CD4-positive, alpha-beta memory T cell (primary cell): Measurements from ENCODE around the gene ECE1. TPM values are rescaled to one million over a fixed set of nuclear protein-coding genes. Genes with fewer than 3 reads are reported as not detected.

Experiments
- CTCF ChIA-PET: fragments of 350-600 bp; sonication (Branson Sonifier 250); formaldehyde crosslinking; loops from one replicate; lab custom pipeline; 2021; ENCODE audit warnings: inconsistent platforms; ENCODE audit not compliant: partially characterized antibody; lab: Charles Lee
- POLR2A ChIA-PET: fragments of 350-600 bp; sonication (Branson Sonifier 250); formaldehyde crosslinking; loops from one replicate; lab custom pipeline; 2021; ENCODE audit not compliant: partially characterized antibody; lab: Charles Lee
- DNase-seq, 5 donors: peaks; one replicate each; pipeline versions ENCODE4 v3.0.0 to v3.0.0-alpha.2; 2020 to 2022; ENCODE audit warnings: mixed read lengths in 1 of 5
- H3K27ac ChIP-seq: one replicate; pipeline ENCODE4 v1.7.0; 2013; ENCODE audit warnings: low read depth, low read length
- H3K27me3 ChIP-seq: 2 replicates; pipeline ENCODE4 v1.7.0; 2013; ENCODE audit warnings: mild to moderate bottlenecking, low read length, moderate library complexity; ENCODE audit not compliant: insufficient read depth
- H3K36me3 ChIP-seq: 2 replicates; pipeline ENCODE4 v1.7.0; 2013; ENCODE audit warnings: mild to moderate bottlenecking, low read length, moderate library complexity; ENCODE audit not compliant: insufficient read depth
- H3K4me1 ChIP-seq: 2 replicates; pipeline ENCODE4 v1.7.0; 2013; ENCODE audit warnings: mild to moderate bottlenecking, low read length, moderate library complexity; ENCODE audit not compliant: insufficient read depth
- H3K4me3 ChIP-seq, 2 donors: one replicate each; pipeline ENCODE4 v1.7.0; 2013; ENCODE audit warnings: low read length in 2 of 2, mild to moderate bottlenecking in 1 of 2
- H3K9me3 ChIP-seq, 2 donors: one replicate each; pipeline ENCODE4 v1.7.0; 2013; ENCODE audit warnings: low read length in 2 of 2, control low read depth in 1 of 2; ENCODE audit not compliant: control insufficient read depth in 1 of 2
- H3K27ac Mint-ChIP-seq, 7 donors: one replicate each; pipeline ENCODE4 v1.8.0; 2020 to 2021; ENCODE audit warnings: mixed read lengths in 7 of 7, mild to moderate bottlenecking in 6 of 7, inconsistent platforms in 3 of 7, moderate library complexity in 3 of 7
- H3K27me3 Mint-ChIP-seq, 2 donors: one replicate each; pipeline ENCODE4 v1.8.0; 2020 to 2021; ENCODE audit warnings: mixed read lengths in 2 of 2
- H3K36me3 Mint-ChIP-seq, 2 donors: one replicate each; pipeline ENCODE4 v1.8.0; 2020 to 2021; ENCODE audit warnings: mixed read lengths in 2 of 2, inconsistent platforms in 1 of 2, mild to moderate bottlenecking in 1 of 2
- H3K4me1 Mint-ChIP-seq, 4 donors: one replicate each; pipeline ENCODE4 v1.8.0; 2020 to 2021; ENCODE audit warnings: mixed read lengths in 4 of 4, mild to moderate bottlenecking in 1 of 4
- H3K4me3 Mint-ChIP-seq, 8 donors: one replicate each; pipeline ENCODE4 v1.8.0; 2020 to 2021; ENCODE audit warnings: mixed read lengths in 8 of 8, mild to moderate bottlenecking in 7 of 8, moderate library complexity in 6 of 8, inconsistent platforms in 3 of 8
- H3K9me3 Mint-ChIP-seq, 8 donors: one replicate each; pipeline ENCODE4 v1.8.0; 2020 to 2021; ENCODE audit warnings: mixed read lengths in 8 of 8, mild to moderate bottlenecking in 5 of 8, inconsistent platforms in 3 of 8, moderate library complexity in 1 of 8
- intact Hi-C: fragments of 100-400 bp; cut with micrococcal nuclease; formaldehyde crosslinking; loops from one replicate; pipeline ENCODE4 v1.15.1; 2023
- polyA plus RNA-seq, 2 donors: library from polyadenylated mRNA; unstranded; fragments of 300-500 nt; fragmentation: Illumina TruSeq; gene quantifications; one replicate each; pipeline ENCODE4 v1.2.3, GENCODE V29; 2021
- total RNA-seq, 2 experiments: library from RNA; stranded (reverse); gene quantifications; one replicate each; pipeline ENCODE4 v1.2.3, GENCODE V29; 2021

Gene ECE1
- total RNA-seq (100 to 1,000 TPM in 1 of 2 experiments, 10 to 100 TPM in 1; 86.0 to 104 TPM), polyA plus RNA-seq (10 to 100 TPM; 10.0 to 65.2 TPM)

DNA sequence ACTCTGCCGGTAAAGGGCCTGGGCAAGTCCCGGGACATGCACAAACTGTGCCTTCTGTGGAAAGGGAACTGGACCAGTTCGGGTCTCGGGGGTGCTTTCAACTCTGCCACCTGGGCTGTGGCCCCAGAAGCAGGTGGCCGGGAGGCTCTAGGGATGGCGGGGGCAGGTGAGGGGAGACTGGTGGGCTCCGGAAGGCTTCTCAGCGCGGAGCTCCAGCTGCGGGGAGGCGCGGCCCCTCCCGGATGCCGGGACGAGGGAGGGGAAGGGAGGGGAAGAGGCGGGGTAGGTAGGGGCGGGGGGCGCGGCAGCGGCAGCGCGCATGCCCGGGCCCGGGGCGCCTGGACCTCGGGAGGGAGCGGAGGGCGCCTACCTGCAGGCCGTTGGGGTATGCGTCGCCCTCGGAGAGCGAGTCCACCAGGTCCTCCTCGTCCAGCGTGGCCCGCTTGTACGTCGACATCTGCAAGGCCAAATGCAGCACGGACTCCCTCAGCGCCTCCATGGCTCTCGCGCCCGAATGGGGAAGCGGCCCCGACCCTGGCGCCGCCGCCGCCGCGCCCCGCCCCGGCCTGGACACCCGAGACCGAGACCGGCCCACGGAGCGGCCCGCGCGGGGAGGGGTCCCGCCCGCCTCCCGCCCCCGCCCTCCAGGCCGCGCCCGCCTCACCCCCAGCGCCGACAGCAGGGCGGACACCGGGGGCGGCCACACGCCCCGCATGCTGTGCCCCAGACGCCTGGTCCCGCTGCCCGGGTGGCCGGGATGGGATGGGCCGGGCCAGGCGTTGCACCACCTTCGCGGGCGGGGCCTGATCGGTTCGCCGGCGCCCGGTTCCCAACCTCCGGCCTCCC lies at the start of gene ECE1:
TSS of gene ECE1 (minus strand) at position 764 of the 846 bp plus-strand sequence. CDS start at position 715, 49 bp downstream.
- H3K27ac Mint-ChIP-seq: peak within 1 kb of the TSS; percentile 96 to 99 (median 99)

DNA sequence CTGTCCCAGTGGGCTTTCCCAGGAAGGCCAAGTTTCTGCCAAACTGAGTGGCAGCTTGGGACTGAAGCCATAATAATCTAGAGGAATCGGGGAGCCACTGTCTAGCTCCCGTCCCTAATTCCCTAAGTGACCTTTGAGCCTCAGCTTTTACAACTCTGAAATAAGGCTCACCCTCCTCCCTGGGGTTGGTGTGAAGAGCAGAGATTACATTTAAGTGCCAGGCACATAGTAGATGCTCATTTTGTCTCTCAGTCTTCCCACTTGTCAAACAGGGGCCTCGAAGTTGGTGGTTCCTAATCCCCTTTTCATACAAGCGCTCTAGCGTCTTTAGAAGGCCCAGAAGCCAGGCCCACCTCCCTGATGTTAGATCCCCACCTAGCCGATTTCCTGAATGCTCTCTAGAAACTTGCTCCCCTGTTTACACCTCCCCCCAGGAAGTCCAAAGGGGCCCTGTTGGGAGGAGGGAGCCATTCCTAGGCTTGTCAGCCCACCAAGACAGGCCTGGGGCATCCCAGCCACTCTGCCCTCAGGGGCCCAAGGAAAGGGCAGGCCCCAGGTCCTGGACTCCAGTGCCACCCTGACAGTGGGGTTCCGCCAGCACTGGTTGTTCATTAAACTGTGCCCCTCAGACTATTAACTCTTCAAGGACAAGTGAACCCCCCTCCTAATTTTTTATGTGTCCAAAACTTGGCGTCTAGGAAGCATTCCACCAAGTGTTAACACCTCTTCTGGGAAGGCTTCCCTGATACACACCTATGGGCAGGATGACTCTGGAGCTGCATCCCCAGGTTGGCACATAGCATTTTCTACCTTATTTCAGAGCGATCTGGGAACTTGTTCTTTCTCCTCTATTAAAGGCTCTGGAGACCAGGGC lies 49.3 kb upstream of the ECE1 start:
- peak overlapping the region in 2 of 8 donors; percentile 1 to 10 for H3K4me3 Mint-ChIP-seq
- peaks cover 6 to 11% of the 10 kb centered on the region in 2 donors for H3K36me3 Mint-ChIP-seq
- Histone ChIP-seq H3K4me3 (no peak overlapping the region), H3K27me3 (no peaks in the 10 kb centered on the region), H3K27ac (no peak overlapping the region), H3K9me3 (no peaks in the 10 kb centered on the region), H3K36me3 (peaks cover 4% of the 10 kb centered on the region), H3K4me1 (peaks cover 95% of the 10 kb centered on the region)
- peak overlapping the region in 6 of 7 donors; percentile 27 to 76 (median 62) for H3K27ac Mint-ChIP-seq
- ChIA-PET CTCF (interaction anchor here (0.9 to 8.1 kb wide), 4 partner anchors 10 to 107 kb away, joined by 3 to 100 read pairs (median 10); no protein-coding TSS in a partner anchor), POLR2A (interaction anchor here (0.7 to 11.8 kb wide), 4 partner anchors 15 to 47 kb away, joined by 3 to 267 read pairs (median 16); partner anchors contain the start of gene ECE1)
- no peaks in the 10 kb centered on the region for H3K27me3 Mint-ChIP-seq
- DNase-seq: no peak
- intact Hi-C loops: no loop called here
- no peaks in the 10 kb centered on the region for H3K9me3 Mint-ChIP-seq
- H3K4me1 Mint-ChIP-seq: peaks cover 61 to 96% (median 84%) of the 10 kb centered on the region in 4 donors

More for the DNA sequence above, at the start of gene ECE1:
- peak within 1 kb of the TSS; percentile 71 to 84 for H3K4me3 ChIP-seq
- H3K4me1 ChIP-seq: peaks cover 59% of the 10 kb centered on the region
- Mint-ChIP-seq H3K36me3 (peaks cover 5 to 37% of the 10 kb centered on the region in 2 donors), H3K4me3 (peak within 1 kb of the TSS; percentile 92 to 96 (median 94)), H3K27me3 (no peaks in the 10 kb centered on the region), H3K9me3 (peaks cover 0 to 2% (median 0%) of the 10 kb centered on the region in 8 donors), H3K4me1 (peaks cover 26 to 67% (median 47%) of the 10 kb centered on the region in 4 donors)
- intact Hi-C loops: loop anchor here (1.0 to 5.0 kb wide), 3 partner anchors 10 to 503 kb away; partner anchors contain the start of gene HP1BP3
- H3K27ac ChIP-seq: peak within 1 kb of the TSS; percentile 68
- H3K9me3 ChIP-seq: no peaks in the 10 kb centered on the region
- no peaks in the 10 kb centered on the region for H3K36me3 ChIP-seq
- ChIA-PET POLR2A (interaction anchor here (0.7 to 10.9 kb wide), 9 partner anchors 9 to 54 kb away, joined by 3 to 309 read pairs (median 75); no protein-coding TSS in a partner anchor), CTCF (interaction anchor here (1.0 to 13.0 kb wide), 4 partner anchors 20 to 79 kb away, joined by 3 to 144 read pairs (median 39); no protein-coding TSS in a partner anchor)
- peak; percentile 51 to 59 (median 58) for DNase-seq
- no peaks in the 10 kb centered on the region for H3K27me3 ChIP-seq

DNA sequence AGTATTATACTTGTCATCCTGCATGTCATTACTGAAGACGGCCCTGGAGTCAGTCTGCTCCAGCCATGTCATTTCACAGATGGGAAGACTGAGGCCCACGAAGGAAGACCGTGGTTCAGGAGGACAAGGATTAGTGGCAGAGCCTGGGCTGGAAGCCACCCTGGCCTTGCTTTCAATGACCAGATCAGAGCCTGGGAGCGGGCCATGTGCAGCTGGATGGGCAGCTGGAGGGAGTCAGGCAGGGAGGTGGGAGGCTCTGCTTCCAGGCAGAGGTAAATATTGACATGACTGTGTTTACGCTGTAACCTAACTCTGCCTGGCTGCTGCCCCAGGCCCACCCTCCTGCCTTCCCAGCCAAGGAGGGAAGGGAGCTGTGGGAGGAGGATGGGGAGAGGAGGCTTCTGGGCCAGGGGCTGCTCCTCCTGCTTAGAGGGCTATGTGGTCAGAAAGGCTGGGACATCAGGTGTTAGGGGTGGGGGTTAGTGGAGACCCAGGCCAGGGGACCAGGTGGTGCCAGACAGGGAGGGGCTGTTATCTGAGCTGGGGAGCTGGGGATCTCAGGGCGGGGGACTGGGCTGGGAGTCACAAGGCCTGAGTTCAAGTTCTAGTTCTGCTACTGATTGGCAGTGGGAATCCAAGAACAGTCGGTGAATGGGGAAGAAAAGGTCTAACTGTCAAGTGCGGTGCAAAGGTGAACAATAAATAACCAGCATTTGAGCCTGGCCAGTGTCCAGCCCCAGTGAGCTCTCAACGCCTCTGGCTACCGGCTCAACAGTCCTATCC lies 48.5 kb upstream of the ECE1 start:
- Mint-ChIP-seq H3K36me3 (peaks cover 6 to 11% of the 10 kb centered on the region in 2 donors), H3K9me3 (no peaks in the 10 kb centered on the region), H3K4me1 (peaks cover 64 to 99% (median 85%) of the 10 kb centered on the region in 4 donors), H3K4me3 (peak overlapping the region in 3 of 8 donors; percentile 7 to 43 (median 31)), H3K27ac (peak overlapping the region; percentile 48 to 88 (median 80)), H3K27me3 (no peaks in the 10 kb centered on the region)
- H3K4me1 ChIP-seq: peaks cover 98% of the 10 kb centered on the region
- no peak for DNase-seq
- no peaks in the 10 kb centered on the region for H3K27me3 ChIP-seq
- ChIA-PET CTCF (interaction anchor here (0.6 to 8.1 kb wide), 10 partner anchors 9 to 106 kb away, joined by 3 to 100 read pairs (median 14); no protein-coding TSS in a partner anchor), POLR2A (interaction anchor here (0.7 to 11.8 kb wide), 6 partner anchors 13 to 46 kb away, joined by 3 to 267 read pairs (median 6); partner anchors contain the start of gene ECE1)
- no peak overlapping the region for H3K4me3 ChIP-seq
- H3K36me3 ChIP-seq: peaks cover 4% of the 10 kb centered on the region
- no peak overlapping the region for H3K27ac ChIP-seq
- intact Hi-C loops: no loop called here
- no peaks in the 10 kb centered on the region for H3K9me3 ChIP-seq

DNA sequence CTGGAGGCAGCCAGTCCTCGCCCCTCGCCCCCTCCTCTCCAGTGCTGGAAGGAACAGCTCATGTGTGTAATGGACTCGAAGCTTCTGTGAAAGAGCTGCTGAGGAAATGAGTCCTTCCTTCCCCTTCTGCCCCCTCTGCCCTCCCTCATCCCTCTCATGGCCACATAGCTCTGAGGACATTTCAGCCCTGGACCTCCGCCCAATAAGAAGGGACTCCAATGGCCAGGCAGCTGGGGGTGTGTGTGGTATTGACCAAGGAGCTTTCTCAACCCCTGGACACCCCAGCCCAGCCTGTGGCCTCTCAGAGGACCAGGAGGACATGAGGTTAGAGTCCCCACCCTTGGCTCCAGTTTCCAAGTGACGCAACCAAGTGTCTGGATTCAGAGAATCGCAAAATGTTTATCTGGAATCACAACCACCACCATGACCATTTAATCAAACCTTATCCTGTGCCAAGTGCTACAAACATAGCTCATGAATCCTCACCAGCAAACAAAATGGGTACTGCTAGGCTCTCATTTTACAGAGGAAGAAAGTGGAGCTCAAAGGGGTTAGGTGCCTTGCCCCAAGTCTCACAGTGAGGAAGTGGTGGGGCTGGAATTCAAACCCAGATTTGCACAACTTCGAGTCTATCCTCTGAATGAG lies 47.8 kb upstream of the ECE1 start:
- peak overlapping the region; percentile 48 to 85 (median 80) for H3K27ac Mint-ChIP-seq
- Histone ChIP-seq H3K36me3 (peaks cover 4% of the 10 kb centered on the region), H3K27me3 (no peaks in the 10 kb centered on the region), H3K4me3 (no peak overlapping the region), H3K4me1 (peaks cover 97% of the 10 kb centered on the region), H3K27ac (no peak overlapping the region), H3K9me3 (no peaks in the 10 kb centered on the region)
- POLR2A ChIA-PET: interaction anchor here (0.9 to 11.8 kb wide), 5 partner anchors 13 to 46 kb away, joined by 3 to 267 read pairs (median 8); partner anchors contain the start of gene ECE1
- H3K4me1 Mint-ChIP-seq: peaks cover 60 to 99% (median 84%) of the 10 kb centered on the region in 4 donors
- CTCF ChIA-PET: interaction anchor here (1.0 to 8.1 kb wide), 8 partner anchors 16 to 105 kb away, joined by 3 to 100 read pairs (median 16); no protein-coding TSS in a partner anchor
- peaks cover 6% of the 10 kb centered on the region in 2 donors for H3K36me3 Mint-ChIP-seq
- H3K4me3 Mint-ChIP-seq: peak overlapping the region in 2 of 8 donors; percentile 10 to 31
- no peaks in the 10 kb centered on the region for H3K27me3 Mint-ChIP-seq
- no peaks in the 10 kb centered on the region for H3K9me3 Mint-ChIP-seq
- DNase-seq: no peak
- intact Hi-C loops: no loop called here

DNA sequence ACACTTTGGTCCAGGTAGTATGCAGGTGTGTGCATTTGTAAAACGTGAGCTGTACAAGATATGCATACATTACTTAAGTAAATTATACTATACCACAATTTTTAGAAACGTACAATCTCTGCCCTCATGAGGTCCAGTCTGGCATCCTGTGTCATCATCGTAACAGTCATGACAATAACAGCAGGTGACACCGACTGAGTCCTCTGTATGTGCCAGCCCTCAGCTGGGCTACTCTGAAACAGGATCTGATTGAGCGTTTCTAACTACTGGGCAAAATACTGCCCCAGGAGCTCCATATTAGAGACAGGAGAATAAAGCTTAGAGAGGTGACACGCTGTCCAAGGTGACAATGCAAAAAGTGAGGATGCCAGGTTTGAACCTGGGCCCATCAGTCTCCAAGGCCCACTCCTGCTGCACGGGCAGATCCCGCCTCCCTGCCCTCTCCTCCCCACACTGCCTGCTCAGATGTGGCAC lies 47.2 kb upstream of the ECE1 start:
- Mint-ChIP-seq H3K27me3 (no peaks in the 10 kb centered on the region), H3K27ac (peak overlapping the region in 6 of 7 donors; percentile 37 to 84 (median 45)), H3K9me3 (no peaks in the 10 kb centered on the region), H3K36me3 (peaks cover 6% of the 10 kb centered on the region in 2 donors), H3K4me3 (peak overlapping the region in 1 of 8 donors; percentile 10), H3K4me1 (peaks cover 58 to 99% (median 82%) of the 10 kb centered on the region in 4 donors)
- no peak overlapping the region for H3K4me3 ChIP-seq
- ChIA-PET CTCF (interaction anchor here (1.2 to 8.1 kb wide), 8 partner anchors 15 to 104 kb away, joined by 3 to 100 read pairs (median 16); no protein-coding TSS in a partner anchor), POLR2A (interaction anchor here (1.2 to 11.8 kb wide), 6 partner anchors 7 to 58 kb away, joined by 3 to 267 read pairs (median 16); partner anchors contain the start of gene ECE1)
- DNase-seq: no peak
- H3K27ac ChIP-seq: no peak overlapping the region
- intact Hi-C loops: no loop called here
- no peaks in the 10 kb centered on the region for H3K27me3 ChIP-seq
- H3K9me3 ChIP-seq: no peaks in the 10 kb centered on the region
- H3K36me3 ChIP-seq: peaks cover 4% of the 10 kb centered on the region
- H3K4me1 ChIP-seq: peaks cover 95% of the 10 kb centered on the region
